Esophagus squamous epithelium (tissue), 4 donors: Measurements from ENCODE around the gene BMPER.

Experiments used
- POLR2A ChIP-seq, 4 donors: fragments of 450-650 bp; IDR thresholded peaks; one replicate each; pipeline ENCODE4 v1.6.1; 2017; ENCODE audit warnings: antibody characterized with exemption in 4 of 4, mild to moderate bottlenecking in 4 of 4, moderate library complexity in 3 of 4
- TF ChIP-seq, protein P1 (sequence below), 6 experiments: fragments of 450-650 bp in 4 of 6; fragments of 200-600 bp in 2 of 6; sonication (generic) in 2 of 6; IDR thresholded peaks; one replicate each; pipeline ENCODE4 v1.5.1; 2016 to 2019; ENCODE audit warnings: antibody characterized with exemption in 6 of 6, mild to moderate bottlenecking in 4 of 6, moderate library complexity in 4 of 6

DNA sequence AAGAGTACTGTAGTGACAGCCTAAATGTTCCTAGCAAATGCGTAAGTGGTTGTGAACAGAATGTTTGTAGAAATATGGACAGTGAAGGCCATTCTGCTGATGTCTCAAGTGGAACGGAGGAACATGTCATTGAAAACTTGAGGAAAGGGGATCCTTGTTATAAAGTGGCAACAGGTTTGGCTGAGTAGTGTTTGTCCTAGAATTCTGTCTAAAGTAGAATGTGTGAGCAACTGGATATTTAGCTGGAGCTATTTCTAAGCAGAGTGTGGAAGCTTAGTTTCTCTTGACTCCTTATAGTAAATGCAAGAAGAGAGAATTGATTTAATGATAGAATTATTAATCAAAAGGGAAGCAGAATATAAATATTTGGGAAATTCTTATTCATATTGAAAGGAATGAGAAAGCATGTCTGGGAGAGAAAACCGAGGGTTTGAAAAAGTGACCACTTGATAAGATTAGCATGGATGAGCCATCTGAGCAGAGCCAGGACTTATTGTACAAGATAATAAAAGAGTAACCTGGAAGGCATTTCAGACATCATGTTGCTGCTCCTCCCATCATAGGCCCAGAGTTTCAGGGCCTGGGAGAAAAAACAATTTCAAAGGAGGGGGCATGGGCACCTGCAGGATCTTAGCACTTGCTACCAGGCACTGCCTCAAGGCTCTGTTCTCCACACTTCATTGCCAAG, 276.1 kb downstream of the BMPER start:
- no peak for TF ChIP-seq POLR2A (IDR thresholded peaks at IDR 0.05)
- TF ChIP-seq, protein P1, sequence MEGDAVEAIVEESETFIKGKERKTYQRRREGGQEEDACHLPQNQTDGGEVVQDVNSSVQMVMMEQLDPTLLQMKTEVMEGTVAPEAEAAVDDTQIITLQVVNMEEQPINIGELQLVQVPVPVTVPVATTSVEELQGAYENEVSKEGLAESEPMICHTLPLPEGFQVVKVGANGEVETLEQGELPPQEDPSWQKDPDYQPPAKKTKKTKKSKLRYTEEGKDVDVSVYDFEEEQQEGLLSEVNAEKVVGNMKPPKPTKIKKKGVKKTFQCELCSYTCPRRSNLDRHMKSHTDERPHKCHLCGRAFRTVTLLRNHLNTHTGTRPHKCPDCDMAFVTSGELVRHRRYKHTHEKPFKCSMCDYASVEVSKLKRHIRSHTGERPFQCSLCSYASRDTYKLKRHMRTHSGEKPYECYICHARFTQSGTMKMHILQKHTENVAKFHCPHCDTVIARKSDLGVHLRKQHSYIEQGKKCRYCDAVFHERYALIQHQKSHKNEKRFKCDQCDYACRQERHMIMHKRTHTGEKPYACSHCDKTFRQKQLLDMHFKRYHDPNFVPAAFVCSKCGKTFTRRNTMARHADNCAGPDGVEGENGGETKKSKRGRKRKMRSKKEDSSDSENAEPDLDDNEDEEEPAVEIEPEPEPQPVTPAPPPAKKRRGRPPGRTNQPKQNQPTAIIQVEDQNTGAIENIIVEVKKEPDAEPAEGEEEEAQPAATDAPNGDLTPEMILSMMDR (IDR thresholded peaks at IDR 0.05), result no peak
